ENCODE results near the gene SMPD3. TPM values are rescaled to one million over a fixed set of nuclear protein-coding genes. Genes with fewer than 3 reads are reported as not detected.

Gene SMPD3
- total and polyA plus RNA-seq, 4 donors, result 12.7 to 44.7 (median 29.3) TPM

DNA sequence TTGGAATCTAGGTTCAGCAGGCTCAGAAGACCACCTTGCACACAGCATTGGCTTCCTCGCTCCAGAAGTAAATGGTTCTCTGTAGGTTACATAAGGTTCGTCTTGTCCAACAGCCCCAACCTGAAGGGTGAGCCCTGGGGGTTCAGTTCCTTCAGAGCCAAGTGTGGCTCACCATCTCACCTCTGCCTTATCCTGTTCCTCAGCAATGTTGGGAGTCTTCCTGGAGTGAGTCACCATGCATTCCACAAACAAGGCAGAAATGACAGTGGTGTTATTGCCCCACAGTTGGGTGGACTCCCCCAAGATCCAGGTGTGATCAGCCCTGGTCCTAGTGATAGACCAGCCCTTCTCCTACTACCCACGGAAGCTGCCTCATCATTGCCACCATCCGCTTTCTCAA is 26.8 kb upstream of the SMPD3 start:
- no peaks in the 10 kb centered on the region for H3K9me3 ChIP-seq (ENCODE audit: control insufficient read depth, insufficient read depth, low read length)
- H3K4me1 ChIP-seq (ENCODE audit: control insufficient read depth, insufficient read depth, low read length), result peaks cover 6% of the 10 kb centered on the region
- H3K36me3 ChIP-seq (ENCODE audit: control insufficient read depth, insufficient read depth, low read length), result no peaks in the 10 kb centered on the region
- 67% methylated on average over 1 of the region's 4 CpGs for WGBS (ENCODE audit: insufficient coverage)
- no peak overlapping the region for H3K4me3 ChIP-seq (ENCODE audit: low read depth, low read length)
- no peaks in the 10 kb centered on the region for H3K27me3 ChIP-seq (ENCODE audit: control insufficient read depth, insufficient read depth, low read length)
- H3K27ac ChIP-seq (ENCODE audit: low read depth, low read length), result no peak overlapping the region
- no peak for DNase-seq (ENCODE audit: low read depth in 4 of 6, low spot score in 6 of 6)

DNA sequence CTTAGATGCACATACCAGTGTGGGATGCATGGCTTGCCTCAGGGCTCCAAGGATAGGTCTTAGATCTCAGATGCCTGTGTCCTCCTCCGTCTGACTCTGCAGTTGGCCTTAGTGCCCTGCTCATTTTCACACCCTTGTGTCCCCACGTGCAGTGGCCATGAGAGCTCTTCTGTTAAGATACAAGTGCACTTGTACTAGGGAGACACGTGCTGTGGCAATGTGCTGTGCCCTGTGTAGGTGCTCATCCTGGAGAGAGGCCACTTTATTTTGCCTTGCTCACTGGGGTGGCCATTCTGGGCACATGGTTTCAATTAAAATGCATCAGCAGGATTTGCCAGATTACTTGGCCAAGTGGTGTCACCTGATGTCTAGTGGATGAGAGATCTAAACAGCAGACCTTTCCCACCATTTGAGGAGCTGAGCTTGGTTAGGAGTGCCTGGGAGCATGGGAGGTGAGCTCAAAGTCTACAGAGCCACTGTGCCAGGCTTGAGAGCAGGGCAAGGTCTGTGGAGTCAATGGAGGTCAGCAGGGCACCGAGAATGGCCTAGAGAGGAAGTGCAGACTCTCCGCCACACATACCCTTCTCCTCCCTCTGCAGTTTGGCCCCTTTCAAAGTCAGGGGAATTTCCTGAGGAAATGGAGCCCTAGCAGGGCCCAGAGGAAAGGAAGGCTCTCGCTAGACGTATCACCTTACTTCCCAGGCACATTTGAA is 25.2 kb upstream of the SMPD3 start:
- no peak for DNase-seq (ENCODE audit: low read depth in 4 of 6, low spot score in 6 of 6)
- Histone ChIP-seq H3K4me1 (ENCODE audit: control insufficient read depth, insufficient read depth, low read length) (peaks cover 6% of the 10 kb centered on the region), H3K4me3 (ENCODE audit: low read depth, low read length) (no peak overlapping the region), H3K36me3 (ENCODE audit: control insufficient read depth, insufficient read depth, low read length) (no peaks in the 10 kb centered on the region), H3K9me3 (ENCODE audit: control insufficient read depth, insufficient read depth, low read length) (no peaks in the 10 kb centered on the region), H3K27ac (ENCODE audit: low read depth, low read length) (no peak overlapping the region), H3K27me3 (ENCODE audit: control insufficient read depth, insufficient read depth, low read length) (no peaks in the 10 kb centered on the region)
- WGBS (ENCODE audit: insufficient coverage), result 69% methylated on average over 2 of the region's 7 CpGs

DNA sequence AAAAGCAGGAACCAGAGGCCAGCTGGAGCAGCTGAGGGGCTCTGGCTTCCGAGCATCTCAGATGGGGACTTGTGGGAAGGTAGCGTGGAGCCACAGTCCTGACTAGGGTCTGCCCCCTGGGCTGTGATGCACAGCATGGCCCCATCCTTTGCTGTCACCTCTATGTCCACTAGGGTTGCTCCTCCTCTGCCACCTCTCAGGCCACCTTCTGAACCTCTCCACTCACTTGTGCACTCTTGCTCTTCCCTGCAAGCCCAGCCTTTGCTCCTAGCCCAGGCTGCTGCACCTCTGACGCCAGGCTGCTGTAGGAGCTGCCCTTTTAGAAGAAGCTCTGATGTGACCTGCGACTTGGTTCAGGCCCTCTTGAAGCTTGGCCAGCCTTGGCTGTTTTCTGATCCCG is 24.3 kb upstream of the SMPD3 start:
- no peak for DNase-seq (ENCODE audit: low read depth in 4 of 6, low spot score in 6 of 6)
- Histone ChIP-seq H3K4me3 (ENCODE audit: low read depth, low read length) (no peak overlapping the region), H3K27me3 (ENCODE audit: control insufficient read depth, insufficient read depth, low read length) (no peaks in the 10 kb centered on the region), H3K9me3 (ENCODE audit: control insufficient read depth, insufficient read depth, low read length) (no peaks in the 10 kb centered on the region), H3K4me1 (ENCODE audit: control insufficient read depth, insufficient read depth, low read length) (peaks cover 8% of the 10 kb centered on the region), H3K36me3 (ENCODE audit: control insufficient read depth, insufficient read depth, low read length) (no peaks in the 10 kb centered on the region), H3K27ac (ENCODE audit: low read depth, low read length) (no peak overlapping the region)
- 92% methylated on average over 5 of the region's 5 CpGs for WGBS (ENCODE audit: insufficient coverage)

DNA sequence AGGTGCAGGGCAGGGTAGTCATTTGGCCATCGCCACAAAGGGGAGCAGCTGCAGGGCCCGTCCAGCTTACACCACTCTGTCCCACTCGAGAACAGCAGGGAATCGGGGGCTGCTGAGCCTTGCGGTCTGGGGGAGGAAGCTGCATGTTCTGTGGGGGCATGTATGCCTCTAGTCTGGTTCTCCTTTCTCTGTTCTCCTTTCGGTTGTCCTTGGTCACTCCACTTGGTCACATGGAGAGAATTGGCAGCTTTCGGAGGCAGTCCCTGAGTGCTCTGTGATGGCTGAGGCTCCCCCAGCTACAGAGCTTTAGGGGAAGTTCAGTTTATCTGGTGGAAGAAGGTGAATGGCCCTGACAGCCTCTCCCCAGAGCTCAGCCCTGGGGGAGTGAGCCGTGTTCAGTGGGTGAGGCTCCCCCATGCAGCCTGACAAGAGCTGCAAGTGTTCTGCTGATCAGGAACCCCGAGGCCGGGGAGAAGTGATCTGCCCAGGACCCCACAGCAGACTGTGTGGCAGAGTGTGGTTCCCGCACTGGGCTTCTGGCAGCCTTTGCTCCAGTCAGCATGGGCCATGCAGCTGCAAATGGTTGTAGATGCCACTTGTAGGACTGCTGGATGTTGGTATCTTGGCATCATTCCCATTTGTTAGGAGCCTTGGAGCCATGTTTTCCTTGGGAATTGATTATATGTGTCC is 22.3 kb upstream of the SMPD3 start:
- Histone ChIP-seq H3K27ac (ENCODE audit: low read depth, low read length) (peak overlapping the region; percentile 64), H3K27me3 (ENCODE audit: control insufficient read depth, insufficient read depth, low read length) (no peaks in the 10 kb centered on the region), H3K4me1 (ENCODE audit: control insufficient read depth, insufficient read depth, low read length) (peaks cover 8% of the 10 kb centered on the region), H3K9me3 (ENCODE audit: control insufficient read depth, insufficient read depth, low read length) (no peaks in the 10 kb centered on the region), H3K4me3 (ENCODE audit: low read depth, low read length) (no peak overlapping the region), H3K36me3 (ENCODE audit: control insufficient read depth, insufficient read depth, low read length) (no peaks in the 10 kb centered on the region)
- peak in 1 of 6 donors; percentile 14 for DNase-seq (ENCODE audit: low read depth in 4 of 6, low spot score in 6 of 6)
- WGBS (ENCODE audit: insufficient coverage), result 61% methylated on average over 10 of the region's 11 CpGs

DNA sequence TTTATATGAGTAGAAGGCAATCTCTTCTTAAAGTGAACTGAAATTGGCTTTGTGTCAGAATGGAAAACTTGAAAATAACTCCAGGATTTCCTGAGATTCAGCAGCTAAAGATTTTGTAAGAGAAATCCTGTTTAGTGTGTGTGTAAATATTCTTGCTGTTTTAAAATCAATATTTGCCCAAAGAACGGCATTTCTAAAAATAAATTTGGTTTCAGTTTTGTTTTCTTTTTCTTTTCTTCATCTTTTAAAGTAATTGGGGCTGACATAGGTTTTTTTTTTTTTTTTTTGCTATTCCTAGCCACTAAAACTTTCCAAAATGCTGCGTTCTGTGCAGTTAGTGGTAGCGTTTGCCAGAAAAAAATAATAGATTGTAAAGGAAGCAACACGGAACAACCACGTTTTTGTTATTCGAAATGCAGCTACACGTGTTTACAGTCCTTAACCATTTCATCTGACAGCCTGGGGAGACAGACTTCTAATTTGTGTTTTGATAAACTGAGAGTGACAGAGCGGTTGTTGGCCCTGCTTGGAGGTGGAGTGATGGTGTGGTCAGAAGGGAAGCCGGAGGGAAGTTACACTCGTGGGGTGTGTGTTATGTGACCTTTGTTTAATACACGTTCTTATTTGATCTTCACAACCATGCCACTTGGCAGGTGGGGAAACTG is 21.6 kb upstream of the SMPD3 start:
- peak overlapping the region; percentile 64 for H3K27ac ChIP-seq (ENCODE audit: low read depth, low read length)
- H3K4me3 ChIP-seq (ENCODE audit: low read depth, low read length), result no peak overlapping the region
- H3K36me3 ChIP-seq (ENCODE audit: control insufficient read depth, insufficient read depth, low read length), result no peaks in the 10 kb centered on the region
- DNase-seq (ENCODE audit: low read depth in 4 of 6, low spot score in 6 of 6), result no peak
- WGBS (ENCODE audit: insufficient coverage), result 43% methylated on average over 4 of the region's 11 CpGs
- H3K9me3 ChIP-seq (ENCODE audit: control insufficient read depth, insufficient read depth, low read length), result no peaks in the 10 kb centered on the region
- peaks cover 8% of the 10 kb centered on the region for H3K4me1 ChIP-seq (ENCODE audit: control insufficient read depth, insufficient read depth, low read length)
- H3K27me3 ChIP-seq (ENCODE audit: control insufficient read depth, insufficient read depth, low read length), result no peaks in the 10 kb centered on the region

DNA sequence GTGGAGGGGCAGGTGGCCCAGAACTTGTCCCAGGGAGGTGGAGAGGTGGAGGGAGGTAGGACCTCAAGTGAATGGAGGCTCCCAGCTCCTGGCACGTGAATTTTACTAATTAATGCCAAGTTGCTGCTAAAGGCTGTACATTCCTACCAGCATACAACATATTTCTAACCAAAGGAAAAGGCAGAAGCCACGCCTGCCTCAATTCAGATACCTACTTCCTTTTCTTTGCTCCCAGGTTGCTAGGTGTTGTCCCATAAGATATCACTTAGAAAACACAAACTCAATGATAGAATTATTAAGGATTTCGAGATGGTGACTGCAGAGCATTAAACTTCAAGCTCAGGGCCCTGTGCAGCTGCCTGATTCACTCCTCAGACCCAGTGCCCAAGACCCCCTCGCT is 20.5 kb upstream of the SMPD3 start:
- Histone ChIP-seq H3K4me1 (ENCODE audit: control insufficient read depth, insufficient read depth, low read length) (peaks cover 8% of the 10 kb centered on the region), H3K4me3 (ENCODE audit: low read depth, low read length) (no peak overlapping the region), H3K27ac (ENCODE audit: low read depth, low read length) (no peak overlapping the region), H3K36me3 (ENCODE audit: control insufficient read depth, insufficient read depth, low read length) (no peaks in the 10 kb centered on the region), H3K27me3 (ENCODE audit: control insufficient read depth, insufficient read depth, low read length) (no peaks in the 10 kb centered on the region), H3K9me3 (ENCODE audit: control insufficient read depth, insufficient read depth, low read length) (no peaks in the 10 kb centered on the region)
- WGBS (ENCODE audit: insufficient coverage), result 88% methylated on average over 3 of the region's 4 CpGs
- no peak for DNase-seq (ENCODE audit: low read depth in 4 of 6, low spot score in 6 of 6)

DNA sequence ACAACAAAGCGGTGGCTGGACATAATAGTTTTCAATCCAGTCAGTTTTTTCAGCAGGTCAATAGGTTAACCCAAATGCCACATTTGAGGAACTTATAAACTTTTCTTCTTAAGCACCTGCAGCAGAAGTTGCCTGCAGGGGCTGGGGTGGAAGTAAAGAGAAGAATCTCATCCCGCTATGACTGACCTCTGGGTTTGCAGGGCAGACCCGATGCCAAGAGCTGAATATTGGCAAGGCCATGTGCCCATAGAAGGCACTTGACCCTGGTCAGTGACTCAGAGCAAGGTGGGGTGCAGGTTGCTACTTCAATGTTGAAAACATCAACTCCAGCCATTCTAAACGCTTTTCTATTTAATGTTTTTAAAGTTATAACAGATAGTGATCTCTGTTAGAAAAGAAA is 17.9 kb upstream of the SMPD3 start:
- 58% methylated on average over 2 of the region's 4 CpGs for WGBS (ENCODE audit: insufficient coverage)
- no peak for DNase-seq (ENCODE audit: low read depth in 4 of 6, low spot score in 6 of 6)
- Histone ChIP-seq H3K4me3 (ENCODE audit: low read depth, low read length) (no peak overlapping the region), H3K27ac (ENCODE audit: low read depth, low read length) (no peak overlapping the region), H3K9me3 (ENCODE audit: control insufficient read depth, insufficient read depth, low read length) (no peaks in the 10 kb centered on the region), H3K27me3 (ENCODE audit: control insufficient read depth, insufficient read depth, low read length) (no peaks in the 10 kb centered on the region), H3K36me3 (ENCODE audit: control insufficient read depth, insufficient read depth, low read length) (no peaks in the 10 kb centered on the region), H3K4me1 (ENCODE audit: control insufficient read depth, insufficient read depth, low read length) (peaks cover 8% of the 10 kb centered on the region)

DNA sequence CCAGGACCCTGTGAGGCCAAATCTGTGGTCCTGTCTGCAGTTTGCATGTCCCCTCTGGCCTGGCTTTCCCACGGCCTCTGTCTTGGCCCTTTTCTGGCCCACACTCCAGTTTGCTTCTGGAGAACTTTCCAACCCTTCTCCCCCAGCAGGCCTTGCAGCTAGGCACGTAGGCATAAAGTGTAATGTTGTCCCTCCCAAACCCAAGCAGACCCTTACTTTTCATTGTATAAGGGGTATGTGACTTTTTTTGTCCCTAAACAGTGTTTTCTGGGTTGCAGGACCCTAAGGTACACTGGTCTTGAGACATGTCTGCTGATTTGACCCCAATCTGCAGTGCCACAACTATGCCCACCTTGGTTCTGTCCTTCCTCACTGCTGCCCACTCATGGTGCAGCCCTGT is 15.6 kb upstream of the SMPD3 start:
- no peak overlapping the region for H3K4me3 ChIP-seq (ENCODE audit: low read depth, low read length)
- H3K9me3 ChIP-seq (ENCODE audit: control insufficient read depth, insufficient read depth, low read length), result no peaks in the 10 kb centered on the region
- H3K4me1 ChIP-seq (ENCODE audit: control insufficient read depth, insufficient read depth, low read length), result peaks cover 2% of the 10 kb centered on the region
- no peak for DNase-seq (ENCODE audit: low read depth in 4 of 6, low spot score in 6 of 6)
- no peaks in the 10 kb centered on the region for H3K36me3 ChIP-seq (ENCODE audit: control insufficient read depth, insufficient read depth, low read length)
- no peaks in the 10 kb centered on the region for H3K27me3 ChIP-seq (ENCODE audit: control insufficient read depth, insufficient read depth, low read length)
- 92% methylated on average over 1 of the region's 2 CpGs for WGBS (ENCODE audit: insufficient coverage)
- H3K27ac ChIP-seq (ENCODE audit: low read depth, low read length), result no peak overlapping the region

DNA sequence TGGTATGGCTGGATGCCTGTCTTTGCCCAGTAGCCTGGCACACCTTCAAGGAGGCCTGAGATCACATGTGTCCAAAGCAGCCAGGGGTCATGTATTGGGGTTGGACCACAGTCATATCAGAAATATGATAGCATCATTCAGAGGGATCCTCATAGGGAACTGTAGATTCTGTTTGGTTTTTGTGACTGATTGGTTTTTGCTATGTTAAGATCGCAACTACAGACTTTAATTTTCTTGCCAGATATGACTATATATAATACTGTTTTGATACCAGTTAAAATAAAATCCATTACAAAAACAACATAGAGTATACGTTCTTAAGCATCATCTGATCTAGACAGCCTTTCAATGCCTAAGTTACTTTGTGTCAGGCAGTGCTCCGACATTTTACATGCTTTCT is 11.8 kb upstream of the SMPD3 start:
- Histone ChIP-seq H3K27ac (ENCODE audit: low read depth, low read length) (no peak overlapping the region), H3K27me3 (ENCODE audit: control insufficient read depth, insufficient read depth, low read length) (no peaks in the 10 kb centered on the region), H3K4me3 (ENCODE audit: low read depth, low read length) (no peak overlapping the region), H3K9me3 (ENCODE audit: control insufficient read depth, insufficient read depth, low read length) (no peaks in the 10 kb centered on the region), H3K4me1 (ENCODE audit: control insufficient read depth, insufficient read depth, low read length) (no peaks in the 10 kb centered on the region), H3K36me3 (ENCODE audit: control insufficient read depth, insufficient read depth, low read length) (no peaks in the 10 kb centered on the region)
- WGBS (ENCODE audit: insufficient coverage), result no CpG with 5 or more reads among the region's 3 CpGs
- DNase-seq (ENCODE audit: low read depth in 4 of 6, low spot score in 6 of 6), result no peak
